22Rv1 (cell line): ENCODE results near the gene CRISP1.

Experiments
- ZFX ChIP-seq: fragments of 450-650 bp; IDR thresholded peaks from 2 replicates; pipeline ENCODE4 v1.6.1; 2017; ENCODE audit warnings: antibody characterized with exemption, borderline replicate concordance
- TF ChIP-seq, protein P1 (sequence below): fragments of 450-650 bp; IDR thresholded peaks from 2 replicates; pipeline ENCODE4 v1.5.1; 2017; ENCODE audit warnings: mild to moderate bottlenecking

DNA sequence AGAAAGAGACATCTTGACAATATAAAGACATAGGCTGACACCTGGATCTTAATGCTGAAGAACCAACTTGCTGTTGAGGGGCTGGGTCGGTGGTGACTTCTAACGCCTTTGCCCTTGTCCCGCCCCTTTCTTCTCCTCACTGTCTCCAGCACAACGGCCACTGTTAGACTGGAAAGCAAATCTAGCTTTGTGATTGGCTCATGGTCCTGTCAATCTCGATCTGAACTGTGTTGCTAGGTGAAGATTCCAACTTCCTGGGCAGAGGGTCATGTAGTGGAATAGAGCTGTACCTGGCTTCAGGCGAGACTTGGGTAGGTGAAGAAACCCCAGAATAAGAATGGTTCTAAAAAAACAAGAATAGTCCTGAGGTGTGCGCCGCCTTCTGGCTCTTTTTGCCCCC lies 79.2 kb downstream of the CRISP1 start, which contains the start of gene PGK2:
- TF ChIP-seq, protein P1, sequence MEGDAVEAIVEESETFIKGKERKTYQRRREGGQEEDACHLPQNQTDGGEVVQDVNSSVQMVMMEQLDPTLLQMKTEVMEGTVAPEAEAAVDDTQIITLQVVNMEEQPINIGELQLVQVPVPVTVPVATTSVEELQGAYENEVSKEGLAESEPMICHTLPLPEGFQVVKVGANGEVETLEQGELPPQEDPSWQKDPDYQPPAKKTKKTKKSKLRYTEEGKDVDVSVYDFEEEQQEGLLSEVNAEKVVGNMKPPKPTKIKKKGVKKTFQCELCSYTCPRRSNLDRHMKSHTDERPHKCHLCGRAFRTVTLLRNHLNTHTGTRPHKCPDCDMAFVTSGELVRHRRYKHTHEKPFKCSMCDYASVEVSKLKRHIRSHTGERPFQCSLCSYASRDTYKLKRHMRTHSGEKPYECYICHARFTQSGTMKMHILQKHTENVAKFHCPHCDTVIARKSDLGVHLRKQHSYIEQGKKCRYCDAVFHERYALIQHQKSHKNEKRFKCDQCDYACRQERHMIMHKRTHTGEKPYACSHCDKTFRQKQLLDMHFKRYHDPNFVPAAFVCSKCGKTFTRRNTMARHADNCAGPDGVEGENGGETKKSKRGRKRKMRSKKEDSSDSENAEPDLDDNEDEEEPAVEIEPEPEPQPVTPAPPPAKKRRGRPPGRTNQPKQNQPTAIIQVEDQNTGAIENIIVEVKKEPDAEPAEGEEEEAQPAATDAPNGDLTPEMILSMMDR, result no peak
- TF ChIP-seq ZFX, result no peak
